HG02623 (cell line): ENCODE results near the gene MFSD6L.

Source experiments
- ATAC-seq: cut with Tn5 transposase; IDR thresholded peaks from one replicate; pipeline ENCODE4 v1.9.1; 2021; ENCODE audit warnings: moderate library complexity; ENCODE audit not compliant: unreplicated experiment

MFSD6L gene

DNA sequence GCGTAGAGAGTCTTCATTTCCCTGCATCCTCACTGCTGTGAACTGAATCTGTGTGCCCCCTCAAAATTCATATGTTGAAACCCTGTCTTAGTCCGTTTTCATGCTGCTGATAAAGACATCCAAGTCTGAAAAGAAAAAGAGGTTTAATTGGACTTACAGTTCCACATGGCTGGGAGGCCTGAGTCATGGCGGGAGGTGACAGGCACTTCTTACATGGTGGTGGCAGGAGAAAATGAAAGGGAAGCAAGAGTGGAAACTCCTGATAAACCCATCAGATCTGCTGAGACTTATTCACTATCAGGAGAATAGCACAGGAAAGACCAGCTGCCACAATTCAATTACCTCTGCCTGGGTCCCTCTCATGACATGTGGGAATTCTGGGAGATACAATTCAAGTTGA lies 51.4 kb downstream of the MFSD6L start:
- ATAC-seq = no peak
